Measurements from ENCODE around the gene CAV2.

CAV2 gene

DNA sequence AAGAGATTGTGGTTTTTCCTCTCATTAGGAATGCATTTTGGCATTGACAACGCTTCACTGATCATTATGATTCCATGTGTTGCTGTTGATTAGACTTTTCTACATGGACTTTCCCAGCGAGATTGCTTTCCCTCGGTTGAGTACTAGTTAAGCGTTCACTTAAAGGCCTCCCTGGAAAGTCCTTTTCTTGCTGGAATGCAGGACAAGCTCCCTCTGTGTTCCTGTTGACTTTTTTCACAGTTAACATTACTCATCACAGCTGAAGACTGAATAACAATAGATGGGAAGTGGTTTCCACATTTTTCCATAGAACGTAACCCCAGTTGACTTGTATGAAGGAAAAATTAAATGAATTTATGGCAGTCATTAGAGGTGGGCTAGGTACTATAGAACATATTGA lies 22.7 kb downstream of the CAV2 start:
- no peak for DNase-seq (ENCODE audit: extremely low read depth in 1 of 2, low read depth in 1 of 2)

DNA sequence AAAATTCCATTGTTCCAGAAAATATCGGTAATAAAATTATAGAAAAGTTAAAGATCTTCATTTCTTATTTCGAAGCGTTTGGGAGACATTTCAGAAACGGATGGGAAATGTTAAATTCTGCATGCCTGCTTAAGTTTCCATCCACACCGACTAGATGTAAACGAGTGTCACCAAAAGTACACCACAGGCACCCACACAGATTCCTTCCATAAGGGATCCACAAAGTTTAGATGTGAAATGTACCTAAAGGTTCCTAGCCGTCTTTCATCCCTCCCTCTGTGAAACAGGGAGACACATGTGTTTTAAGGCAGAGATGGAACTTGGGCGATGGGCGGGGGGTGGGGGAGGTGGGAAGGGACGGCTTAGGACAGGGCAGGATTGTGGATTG lies 24.7 kb downstream of the CAV2 start:
- no peak for DNase-seq (ENCODE audit: extremely low read depth in 1 of 2, low read depth in 1 of 2)

DNA sequence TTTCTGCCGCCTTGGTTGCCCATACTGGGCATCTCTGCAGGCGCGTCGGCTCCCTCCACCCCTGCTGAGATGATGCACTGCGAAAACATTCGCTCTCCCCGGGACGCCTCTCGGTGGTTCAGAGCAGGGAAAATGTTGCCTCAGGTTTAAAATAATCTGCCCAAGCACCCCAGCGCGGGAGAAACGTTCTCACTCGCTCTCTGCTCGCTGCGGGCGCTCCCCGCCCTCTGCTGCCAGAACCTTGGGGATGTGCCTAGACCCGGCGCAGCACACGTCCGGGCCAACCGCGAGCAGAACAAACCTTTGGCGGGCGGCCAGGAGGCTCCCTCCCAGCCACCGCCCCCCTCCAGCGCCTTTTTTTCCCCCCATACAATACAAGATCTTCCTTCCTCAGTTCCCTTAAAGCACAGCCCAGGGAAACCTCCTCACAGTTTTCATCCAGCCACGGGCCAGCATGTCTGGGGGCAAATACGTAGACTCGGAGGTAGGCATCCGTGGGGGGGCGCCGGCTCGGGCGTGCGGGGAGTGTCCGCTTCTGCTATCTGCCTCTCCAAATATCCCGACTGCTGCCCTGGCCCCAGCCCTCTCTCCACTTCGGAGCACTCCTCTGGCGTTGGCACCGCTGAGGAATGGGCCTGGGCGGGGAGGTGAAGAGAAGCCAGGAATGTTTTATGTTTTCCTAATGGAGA lies 25.2 kb downstream of the CAV2 start, which contains the start of gene CAV1:
TSS of gene CAV1 (plus strand) at position 428 of the 689 bp plus-strand sequence. CDS start at position 455, 27 bp downstream.
- DNase-seq (ENCODE audit: extremely low read depth in 1 of 2, low read depth in 1 of 2) = no peak

DNA sequence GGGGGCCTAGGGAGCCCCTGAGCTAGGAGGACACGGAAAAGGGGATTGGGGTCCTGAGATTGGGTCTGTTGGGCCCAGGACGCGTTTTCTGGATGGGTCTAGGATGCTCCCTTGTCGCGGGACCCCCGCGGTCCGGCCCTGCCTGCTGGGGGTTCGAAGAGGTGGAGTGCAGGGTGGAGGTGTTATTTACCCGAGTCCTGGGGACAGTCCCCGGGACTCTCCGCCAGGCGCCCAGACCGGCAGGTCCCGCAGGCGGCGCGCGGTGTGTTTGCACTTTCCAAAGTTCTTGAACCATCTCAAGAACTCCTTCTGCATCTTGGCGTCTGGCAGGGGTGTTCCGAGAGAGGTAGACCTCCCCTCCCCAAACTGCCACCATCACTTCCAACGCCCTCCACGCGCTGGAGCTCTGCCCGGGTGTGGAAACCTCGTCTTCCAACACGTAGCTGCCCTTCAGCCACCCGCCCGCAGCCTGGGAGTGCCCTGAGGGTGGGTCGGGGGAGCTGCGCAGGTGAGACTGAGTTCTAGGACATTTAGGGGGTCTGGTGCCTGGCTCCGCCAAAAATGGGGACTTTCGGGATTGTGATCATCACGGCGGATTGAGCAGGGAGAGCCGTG lies 25.9 kb downstream of the CAV2 start:
- DNase-seq (ENCODE audit: extremely low read depth in 1 of 2, low read depth in 1 of 2) = no peak

DNA sequence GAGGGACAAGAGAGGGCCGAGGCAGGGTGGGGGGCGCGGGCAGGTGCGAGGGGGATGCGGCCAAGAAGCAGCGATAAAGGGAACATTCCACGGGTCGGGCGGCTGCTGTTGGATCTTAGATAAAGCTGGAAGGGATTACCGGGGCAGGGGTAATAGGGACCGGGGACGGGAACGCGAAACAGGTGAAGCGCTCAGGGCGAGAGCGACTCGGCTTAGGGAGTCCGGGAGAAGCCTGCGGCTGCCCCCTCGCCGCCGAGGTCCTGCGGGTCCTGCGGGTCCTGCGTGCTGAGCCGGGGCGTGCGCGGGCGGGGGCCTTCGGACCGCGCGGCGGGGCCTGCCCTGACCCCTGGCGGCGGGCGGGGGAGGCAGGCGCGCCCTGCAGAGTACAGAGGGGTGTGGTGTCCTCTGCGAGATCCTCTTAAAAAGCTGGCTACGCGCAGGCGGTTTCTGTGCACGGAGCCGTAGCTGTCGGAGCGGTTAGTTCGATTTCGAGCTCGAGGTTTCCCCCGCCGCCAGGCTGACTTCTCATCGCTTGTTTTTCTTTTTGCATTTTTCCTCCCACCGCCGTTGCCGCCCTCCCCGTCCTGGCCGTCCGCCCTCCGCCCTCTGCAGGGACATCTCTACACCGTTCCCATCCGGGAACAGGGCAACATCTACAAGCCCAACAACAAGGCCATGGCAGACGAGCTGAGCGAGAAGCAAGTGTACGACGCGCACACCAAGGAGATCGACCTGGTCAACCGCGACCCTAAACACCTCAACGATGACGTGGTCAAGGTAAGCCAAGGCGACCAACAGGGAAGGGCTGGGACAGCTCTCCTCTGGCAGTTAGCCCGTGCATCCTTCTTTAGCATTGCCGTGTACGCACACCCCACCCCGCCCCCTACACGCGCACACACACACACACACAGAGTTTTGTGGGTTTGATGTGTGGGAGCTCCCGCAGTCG lies 26.6 kb downstream of the CAV2 start:
- peak in 1 of 2 donors; percentile 37 for DNase-seq (ENCODE audit: extremely low read depth in 1 of 2, low read depth in 1 of 2)

DNA sequence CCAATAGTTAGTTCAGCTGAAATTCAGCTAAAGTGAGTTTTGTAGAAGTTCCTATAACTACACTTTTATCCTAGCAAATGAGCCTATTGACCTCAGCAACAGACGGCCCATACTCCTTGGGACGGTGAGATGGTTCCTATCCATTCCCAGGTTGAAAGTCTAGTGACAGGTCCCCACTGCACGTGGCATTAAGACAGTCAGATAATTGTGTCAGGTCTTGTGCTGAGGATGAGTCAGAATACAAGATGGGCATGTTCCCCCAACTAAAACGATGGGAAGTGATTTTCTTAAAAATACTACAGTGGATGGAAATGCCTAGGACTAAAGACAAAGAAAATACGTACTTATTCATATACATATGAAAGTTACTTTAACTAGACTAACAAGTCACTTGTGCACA lies 27.4 kb downstream of the CAV2 start:
- no peak for DNase-seq (ENCODE audit: extremely low read depth in 1 of 2, low read depth in 1 of 2)

DNA sequence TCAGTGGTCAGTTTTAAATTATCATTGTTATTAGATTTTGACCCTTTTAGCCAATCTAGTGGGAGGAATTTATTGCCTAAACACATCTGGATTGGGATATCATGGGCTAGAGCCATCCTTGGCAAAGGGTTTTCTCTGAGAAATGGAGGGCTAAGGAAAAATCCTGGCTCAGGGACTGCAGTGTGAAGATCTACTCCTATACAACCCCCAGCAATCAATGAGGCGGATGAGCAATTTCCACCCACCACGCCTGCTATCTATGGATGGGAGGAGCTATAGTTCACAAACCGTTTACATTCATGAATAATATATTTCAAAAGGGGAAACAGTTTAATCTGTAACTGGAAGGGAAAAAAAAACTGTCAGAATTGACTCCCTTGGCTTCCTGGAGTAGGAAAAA lies 28.0 kb downstream of the CAV2 start:
- DNase-seq (ENCODE audit: extremely low read depth in 1 of 2, low read depth in 1 of 2) = no peak

DNA sequence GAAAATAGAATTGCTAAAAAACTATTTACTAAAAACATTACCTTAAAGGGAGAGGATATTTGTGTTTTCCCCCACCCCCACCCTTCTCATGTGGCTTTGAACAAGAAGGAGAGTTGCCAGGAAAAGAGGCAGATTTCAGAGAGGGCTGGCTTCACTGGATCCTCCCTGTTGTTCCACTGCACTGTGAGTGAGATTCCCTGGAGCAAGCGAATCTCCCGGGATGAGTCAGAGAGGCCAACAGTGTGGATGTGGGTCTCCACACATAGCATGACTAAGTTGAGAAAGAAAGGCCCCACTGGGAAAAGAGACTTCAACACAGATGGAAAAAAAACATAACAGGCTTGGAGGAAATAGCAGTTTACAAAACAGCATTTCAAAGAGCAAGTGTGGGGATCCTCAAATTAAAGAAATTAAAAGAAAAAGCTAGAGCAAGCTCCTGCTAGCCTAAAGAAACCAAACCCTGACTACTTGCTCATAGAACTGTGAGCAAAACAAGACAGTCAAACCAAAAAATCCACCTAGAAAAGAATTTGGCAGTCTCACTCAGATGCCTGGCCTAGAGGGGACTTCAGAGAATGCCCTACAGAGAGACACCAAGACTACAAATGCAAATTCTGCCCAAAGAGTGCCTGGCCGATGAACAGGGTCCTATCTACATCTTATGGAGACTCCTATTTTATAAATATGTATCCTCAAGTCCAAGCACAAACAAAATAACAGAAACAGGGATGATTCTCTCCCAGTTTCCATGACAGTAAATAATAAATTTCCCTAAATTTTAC lies 28.7 kb downstream of the CAV2 start:
- DNase-seq (ENCODE audit: extremely low read depth in 1 of 2, low read depth in 1 of 2) = no peak

DNA sequence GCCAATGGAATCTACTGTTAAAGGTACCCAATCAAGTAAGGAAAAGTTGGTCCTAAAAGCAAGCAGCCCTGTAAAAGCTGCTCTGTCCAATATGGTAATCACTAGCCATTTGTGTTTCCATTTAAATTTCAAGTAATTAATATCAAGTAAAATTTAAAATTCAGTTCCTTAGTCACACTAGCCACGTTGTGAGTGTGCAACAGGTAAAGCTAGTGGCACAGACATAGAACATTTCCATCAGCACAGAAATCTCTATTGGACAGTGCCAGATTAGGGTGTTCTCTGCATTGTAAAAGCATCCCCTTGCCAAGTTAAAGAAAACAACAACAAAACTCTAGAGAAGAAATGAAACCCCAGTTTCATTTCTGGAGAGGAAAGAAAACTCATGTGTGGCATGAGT lies 29.7 kb downstream of the CAV2 start:
- DNase-seq (ENCODE audit: extremely low read depth in 1 of 2, low read depth in 1 of 2) = no peak

DNA sequence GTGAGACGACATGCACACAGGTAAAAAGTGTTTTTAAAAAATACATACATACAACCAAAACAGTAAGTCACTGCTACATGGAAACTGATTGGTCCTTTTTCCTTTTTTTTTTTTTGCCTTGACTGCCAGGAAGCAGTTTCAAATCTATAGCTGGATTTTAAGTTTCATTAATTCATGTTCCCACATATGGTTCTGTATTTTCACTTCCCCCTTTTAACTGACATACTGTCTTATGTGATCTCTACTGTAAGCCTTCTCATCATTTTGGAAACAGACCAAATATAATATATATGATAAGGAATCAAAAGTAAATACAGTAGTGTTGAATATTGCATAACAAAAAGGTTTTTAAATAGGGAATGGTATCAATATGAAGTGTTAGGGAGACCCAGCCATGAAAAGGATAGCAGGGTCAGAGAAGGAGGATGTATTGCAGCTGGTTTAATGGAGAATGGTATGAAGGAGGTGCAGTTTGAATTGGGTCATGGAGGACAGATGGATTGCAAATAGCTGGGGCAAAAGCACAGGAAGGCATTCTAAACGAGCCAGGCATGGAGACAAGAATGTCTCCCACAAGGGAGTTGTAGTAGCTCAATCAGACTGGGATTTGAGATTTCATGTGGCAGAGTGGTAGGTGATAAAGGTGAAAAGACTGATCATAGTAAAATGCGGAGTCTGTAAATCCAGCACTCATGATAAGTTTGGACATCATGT lies 30.7 kb downstream of the CAV2 start:
- DNase-seq (ENCODE audit: extremely low read depth in 1 of 2, low read depth in 1 of 2) = no peak

DNA sequence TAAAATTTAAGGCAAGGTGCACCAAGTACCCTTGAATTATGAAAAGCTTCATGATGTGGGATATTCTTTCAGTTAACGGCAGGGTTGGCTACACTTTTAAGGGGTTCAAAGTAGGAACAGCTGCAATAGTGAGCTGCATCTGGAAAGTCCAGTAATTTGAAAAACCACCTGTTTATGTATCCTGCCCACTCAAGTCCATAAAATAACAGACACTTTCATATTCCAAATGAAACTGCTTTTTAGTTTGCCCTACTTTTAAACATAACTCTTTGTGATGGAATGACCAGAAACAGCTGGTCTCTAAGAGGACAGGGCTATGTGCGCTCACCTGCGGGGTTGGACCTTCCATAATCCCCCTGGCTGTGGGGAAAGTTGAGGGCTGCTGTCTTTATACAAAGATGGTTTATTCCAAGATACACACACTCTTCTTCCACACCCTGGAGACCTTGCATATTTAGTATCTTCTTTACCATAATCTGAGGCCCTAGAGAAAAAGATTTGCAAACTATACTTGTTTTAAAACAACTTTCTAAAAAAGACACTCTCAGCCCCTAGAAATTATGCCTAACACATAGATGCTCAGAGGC lies 32.7 kb downstream of the CAV2 start:
- no peak for DNase-seq (ENCODE audit: extremely low read depth in 1 of 2, low read depth in 1 of 2)

DNA sequence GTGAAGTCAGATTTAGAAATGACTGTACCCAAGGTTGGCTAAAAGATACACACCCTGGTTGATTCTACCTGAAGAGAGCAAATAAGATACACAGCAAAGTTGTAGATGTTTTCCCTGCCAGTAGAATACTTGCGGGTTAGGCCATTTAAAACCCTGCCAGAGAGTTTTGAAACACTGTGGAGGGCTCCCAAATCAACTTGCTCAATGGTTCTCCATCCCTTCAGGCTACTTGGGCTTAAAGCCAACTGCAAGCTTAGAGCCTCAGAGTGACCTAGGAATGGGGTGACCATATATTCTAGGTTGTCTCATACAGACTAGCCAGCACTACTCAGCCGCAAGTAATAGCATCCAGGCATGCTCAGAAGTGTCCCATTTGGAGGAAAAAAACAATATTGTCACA lies 35.3 kb downstream of the CAV2 start:
- no peak for DNase-seq (ENCODE audit: extremely low read depth in 1 of 2, low read depth in 1 of 2)

DNA sequence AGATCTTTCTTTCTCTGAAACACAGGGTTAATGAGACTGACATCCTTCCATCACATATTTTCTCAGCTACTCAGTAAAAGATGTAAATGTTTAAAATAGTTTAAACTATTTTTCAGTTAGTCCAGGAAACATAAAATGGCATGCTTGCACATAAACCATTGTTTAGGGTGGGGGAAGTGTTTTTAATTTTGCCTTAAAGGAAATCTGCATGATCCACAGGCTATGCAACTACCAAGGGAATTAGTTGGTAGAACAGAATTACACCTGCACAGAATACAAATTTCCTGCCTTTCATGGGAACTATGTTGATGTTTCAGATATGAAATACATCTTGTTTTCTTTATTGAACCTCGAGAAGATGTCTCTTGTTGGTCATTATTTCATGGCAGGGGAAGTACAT lies 35.9 kb downstream of the CAV2 start:
- no peak for DNase-seq (ENCODE audit: extremely low read depth in 1 of 2, low read depth in 1 of 2)

DNA sequence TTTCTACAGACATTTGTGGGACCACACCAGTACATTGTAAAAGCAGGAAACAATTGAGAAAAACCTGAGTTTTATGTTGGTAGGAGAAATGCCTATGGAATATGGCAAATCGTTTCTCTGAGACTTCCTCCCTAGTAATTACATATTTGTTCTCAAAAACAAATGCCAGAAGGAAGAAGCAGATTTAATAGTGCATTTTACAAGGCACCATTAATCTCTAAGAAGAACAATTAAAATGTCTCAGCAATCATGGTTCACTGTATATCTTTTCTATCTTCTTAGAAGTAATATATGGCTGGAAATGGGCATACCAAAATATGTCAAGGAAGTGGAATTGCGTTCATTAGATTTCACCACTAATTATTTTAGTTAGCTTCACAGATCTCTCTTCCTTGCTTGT lies 38.6 kb downstream of the CAV2 start:
- no peak for DNase-seq (ENCODE audit: extremely low read depth in 1 of 2, low read depth in 1 of 2)

DNA sequence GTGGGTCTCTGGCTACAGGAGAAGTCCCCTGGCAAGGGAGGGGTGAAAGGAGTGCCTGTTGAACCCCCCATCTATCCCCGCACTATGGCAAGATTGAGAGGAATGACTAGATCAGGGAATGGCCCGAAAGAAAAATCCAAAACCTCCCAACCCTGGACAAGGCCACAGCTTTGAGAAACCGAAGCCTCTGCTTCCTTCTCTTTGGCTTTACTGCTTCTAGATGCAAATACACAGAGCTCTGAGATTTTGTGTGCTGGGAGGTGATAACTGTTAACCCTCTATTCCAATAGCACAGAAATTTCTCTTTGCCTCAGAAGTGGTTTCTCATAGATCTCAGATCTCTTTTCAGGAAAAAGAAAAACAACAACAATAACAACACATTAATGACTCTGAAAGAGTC lies 40.3 kb downstream of the CAV2 start:
- no peak for DNase-seq (ENCODE audit: extremely low read depth in 1 of 2, low read depth in 1 of 2)

DNA sequence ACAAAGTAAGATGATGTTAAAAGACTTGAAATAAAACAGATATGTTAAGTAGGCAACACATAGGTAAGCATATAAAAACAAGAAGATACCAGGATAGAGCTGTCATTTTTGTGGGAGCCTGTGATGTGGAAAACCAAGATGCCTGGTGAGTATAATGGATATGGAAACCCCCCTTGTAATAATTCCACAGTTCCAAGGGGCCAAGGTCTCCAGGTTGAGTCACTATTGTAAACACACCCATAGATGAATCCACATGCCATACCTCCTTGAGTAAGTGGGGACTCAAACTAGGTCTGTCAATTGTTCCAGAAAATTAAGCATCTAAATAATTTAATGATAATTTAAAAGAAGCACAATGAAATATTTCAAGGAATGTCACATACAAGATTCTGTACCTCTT lies 41.2 kb downstream of the CAV2 start:
- no peak for DNase-seq (ENCODE audit: extremely low read depth in 1 of 2, low read depth in 1 of 2)

DNA sequence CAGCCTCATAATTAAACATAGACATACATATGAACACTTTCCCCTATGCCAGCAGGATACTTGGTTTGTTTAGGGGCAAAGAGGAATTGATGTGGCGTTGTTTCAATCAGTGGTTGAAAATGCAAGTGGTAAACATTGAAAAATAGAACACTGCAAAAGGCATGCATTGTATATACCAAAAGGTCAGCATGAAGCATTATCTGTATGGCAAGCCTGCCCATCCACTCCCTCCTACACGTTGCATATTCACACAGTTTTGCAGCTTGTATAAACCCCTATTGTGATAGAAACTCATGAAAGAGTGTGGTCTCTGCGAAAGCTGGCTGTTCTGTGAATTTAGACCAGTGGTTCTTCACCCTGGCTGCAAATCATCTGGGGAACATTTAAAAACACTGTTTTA lies 42.4 kb downstream of the CAV2 start:
- no peak for DNase-seq (ENCODE audit: extremely low read depth in 1 of 2, low read depth in 1 of 2)

DNA sequence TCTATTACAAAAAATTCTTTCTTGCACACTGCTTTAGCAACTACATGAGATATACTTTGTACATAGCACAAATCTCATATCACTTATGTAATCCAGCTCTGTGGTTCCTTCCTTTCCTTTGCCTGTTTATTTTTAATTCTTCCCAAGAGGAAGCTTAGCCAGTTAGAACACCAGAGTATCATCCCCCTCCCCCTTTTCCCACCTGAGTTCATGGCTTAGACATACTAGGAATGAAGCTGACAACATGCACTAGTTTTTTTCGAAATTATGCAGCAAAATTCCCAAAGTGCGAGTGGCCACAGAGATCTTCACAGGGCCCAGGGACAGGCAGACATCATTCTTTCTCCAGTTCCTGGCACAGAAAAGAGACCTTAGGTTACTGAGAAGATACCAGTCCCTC lies 43.1 kb downstream of the CAV2 start:
- DNase-seq (ENCODE audit: extremely low read depth in 1 of 2, low read depth in 1 of 2) = no peak

DNA sequence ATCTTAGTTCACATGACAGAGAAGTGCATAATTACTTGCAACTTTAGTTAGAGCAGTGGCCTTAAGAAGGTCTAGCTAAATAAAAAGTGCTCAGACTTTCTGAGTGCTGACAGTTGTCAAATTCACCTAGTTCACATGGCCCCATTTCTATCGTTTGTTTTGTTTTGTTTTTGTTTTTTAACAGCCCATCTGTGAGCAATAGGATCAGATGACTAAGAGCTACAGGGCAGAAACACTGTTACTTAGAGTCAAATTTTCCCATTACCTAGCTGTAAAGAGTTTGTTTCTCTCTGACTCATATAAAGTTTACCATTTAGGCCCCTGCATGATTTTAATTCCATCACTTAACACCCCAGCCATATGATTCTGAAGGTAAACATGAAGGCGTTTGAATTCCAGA lies 44.1 kb downstream of the CAV2 start:
- no peak for DNase-seq (ENCODE audit: extremely low read depth in 1 of 2, low read depth in 1 of 2)

DNA sequence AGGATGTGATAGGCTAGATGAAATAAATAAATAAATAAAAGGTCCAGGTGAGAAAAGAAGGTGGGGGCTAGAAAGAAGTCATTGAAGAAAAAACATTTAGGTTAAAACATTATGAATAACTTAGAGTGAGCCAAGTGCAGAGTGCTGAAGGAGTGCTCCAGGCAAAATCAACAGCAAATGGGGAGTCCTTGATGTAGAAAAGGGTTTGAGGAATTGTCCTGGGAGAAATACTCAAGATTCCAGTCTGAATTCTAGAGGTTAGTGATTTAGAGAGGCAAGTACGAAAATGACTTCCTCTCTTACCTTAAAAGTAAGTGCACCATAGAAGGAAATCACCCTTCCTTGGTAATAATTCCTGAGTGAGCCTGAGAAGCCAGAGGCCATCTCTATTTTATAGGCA lies 44.9 kb downstream of the CAV2 start:
- DNase-seq (ENCODE audit: extremely low read depth in 1 of 2, low read depth in 1 of 2) = no peak
